Lung (tissue), 12 donors: ENCODE measurements around the gene POU5F2. TPM values are rescaled to one million over a fixed set of nuclear protein-coding genes. Genes with fewer than 3 reads are reported as not detected.

Experiments used
- ATAC-seq: fragments of 200-7000 bp; cut with Tn5 transposase; one replicate; pipeline ENCODE4 v1.9.1; 2020; ENCODE audit warnings: moderate number of reproducible peaks; ENCODE audit not compliant: insufficient read depth, low FRiP score
- DNase-seq, 3 donors: peaks; one replicate each; pipeline ENCODE4 v3.0.0-alpha.2; 2013 to 2017
- H3K27ac ChIP-seq, 2 donors: one replicate each; pipeline ENCODE4 v1.5.1; 2013; ENCODE audit warnings: mild to moderate bottlenecking in 2 of 2, moderate library complexity in 2 of 2, control low read depth in 1 of 2, inconsistent platforms in 1 of 2, low read depth in 1 of 2, low read length in 1 of 2
- H3K27me3 ChIP-seq, 3 donors: one replicate each; pipeline ENCODE4 v1.5.1; 2013; ENCODE audit warnings: low read length in 2 of 3; ENCODE audit not compliant: control insufficient read depth in 3 of 3, insufficient read depth in 3 of 3
- H3K36me3 ChIP-seq, 4 donors: one replicate each; pipeline ENCODE4 v1.5.1; 2013; ENCODE audit warnings: low read length in 4 of 4, mild to moderate bottlenecking in 1 of 4, moderate library complexity in 1 of 4; ENCODE audit not compliant: control insufficient read depth in 4 of 4, insufficient read depth in 4 of 4
- H3K4me1 ChIP-seq, 5 donors: one replicate each; pipeline ENCODE4 v1.5.1; 2013; ENCODE audit warnings: low read length in 5 of 5, mild to moderate bottlenecking in 2 of 5, moderate library complexity in 1 of 5; ENCODE audit not compliant: control insufficient read depth in 5 of 5, insufficient read depth in 5 of 5
- H3K4me3 ChIP-seq: one replicate; pipeline ENCODE4 v1.5.1; 2013; ENCODE audit warnings: mild to moderate bottlenecking, control low read depth, moderate library complexity
- H3K9ac ChIP-seq, 2 donors: one replicate each; pipeline ENCODE4 v1.5.1; 2013; ENCODE audit warnings: low read length in 2 of 2, control low read depth in 1 of 2; ENCODE audit not compliant: insufficient read depth in 1 of 2
- H3K9me3 ChIP-seq, 4 donors: one replicate each; pipeline ENCODE4 v1.5.1; 2013; ENCODE audit warnings: low read length in 3 of 4, mild to moderate bottlenecking in 1 of 4, moderate library complexity in 1 of 4; ENCODE audit not compliant: control insufficient read depth in 4 of 4, insufficient read depth in 3 of 4
- WGBS, 2 donors: extraction: QIAGEN DNeasy Blood & Tissue Kit; methylation state at CpG; one replicate each; pipeline ENCODE4 v1.1.7; 2013; 5-methylcytosine and 5-hydroxymethylcytosine counted together
- polyA plus RNA-seq, 2 donors: library from polyadenylated mRNA; stranded (reverse); fragments of 200-250 nt; gene quantifications; one replicate each; pipeline ENCODE4 v1.2.1, GENCODE V29; 2013
- total RNA-seq, 2 donors: library from RNA; depleted of rRNA in 1 of 2; stranded (reverse); fragments of >200 nt in 1 of 2; gene quantifications; one replicate each; pipeline ENCODE4 v1.2.1, GENCODE V29; 2014 to 2021
- TF ChIP-seq, protein P1 (sequence below): IDR thresholded peaks from 2 replicates; pipeline ENCODE4 v1.5.1; 2012; ENCODE audit warnings: mild to moderate bottlenecking; ENCODE audit errors: control extremely low read depth, extremely low read depth
- donor health status: control.
- donor health status: control.
- donor health status: Bipolar disorder and iron deficiency.
- donor health status: healthy.
- donor health status: DM: yes; HTN: yes; CAD: no.

Gene POU5F2
- total and polyA plus RNA-seq, 4 donors, result 0.02 to 8.6 (median 1.1) TPM

DNA sequence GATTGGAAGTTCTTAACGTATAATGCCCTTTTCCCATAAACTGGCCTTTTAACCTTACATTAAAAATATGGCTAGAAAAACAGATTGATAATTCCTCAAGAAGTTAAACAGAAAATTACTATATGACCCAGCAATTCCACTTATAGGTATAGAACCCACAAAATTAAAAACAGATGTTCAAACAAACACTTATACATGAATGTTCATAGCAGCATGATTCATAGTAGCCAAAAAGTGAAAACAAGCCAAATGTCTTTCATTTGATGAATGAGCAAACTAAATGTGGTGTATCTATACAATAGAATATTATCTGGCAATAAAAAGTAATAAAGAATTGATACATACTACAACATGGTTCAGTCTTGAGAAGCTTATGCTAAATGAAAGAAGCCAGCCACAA is 35.5 kb downstream of the POU5F2 start:
- H3K36me3 ChIP-seq, result no peaks in the 10 kb centered on the region
- no peaks in the 10 kb centered on the region for H3K9me3 ChIP-seq
- no peak overlapping the region for H3K4me3 ChIP-seq
- no peak overlapping the region for H3K9ac ChIP-seq
- H3K27ac ChIP-seq, result no peak overlapping the region
- ATAC-seq, result no peak
- H3K4me1 ChIP-seq, result peaks cover 0 to 10% (median 5%) of the 10 kb centered on the region in 5 donors
- TF ChIP-seq, protein P1, sequence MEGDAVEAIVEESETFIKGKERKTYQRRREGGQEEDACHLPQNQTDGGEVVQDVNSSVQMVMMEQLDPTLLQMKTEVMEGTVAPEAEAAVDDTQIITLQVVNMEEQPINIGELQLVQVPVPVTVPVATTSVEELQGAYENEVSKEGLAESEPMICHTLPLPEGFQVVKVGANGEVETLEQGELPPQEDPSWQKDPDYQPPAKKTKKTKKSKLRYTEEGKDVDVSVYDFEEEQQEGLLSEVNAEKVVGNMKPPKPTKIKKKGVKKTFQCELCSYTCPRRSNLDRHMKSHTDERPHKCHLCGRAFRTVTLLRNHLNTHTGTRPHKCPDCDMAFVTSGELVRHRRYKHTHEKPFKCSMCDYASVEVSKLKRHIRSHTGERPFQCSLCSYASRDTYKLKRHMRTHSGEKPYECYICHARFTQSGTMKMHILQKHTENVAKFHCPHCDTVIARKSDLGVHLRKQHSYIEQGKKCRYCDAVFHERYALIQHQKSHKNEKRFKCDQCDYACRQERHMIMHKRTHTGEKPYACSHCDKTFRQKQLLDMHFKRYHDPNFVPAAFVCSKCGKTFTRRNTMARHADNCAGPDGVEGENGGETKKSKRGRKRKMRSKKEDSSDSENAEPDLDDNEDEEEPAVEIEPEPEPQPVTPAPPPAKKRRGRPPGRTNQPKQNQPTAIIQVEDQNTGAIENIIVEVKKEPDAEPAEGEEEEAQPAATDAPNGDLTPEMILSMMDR, result no peak
- 94 to 100% methylated on average over 1 of the region's 1 CpG for WGBS, 2 donors
- no peak for DNase-seq
- H3K27me3 ChIP-seq, result no peaks in the 10 kb centered on the region

DNA sequence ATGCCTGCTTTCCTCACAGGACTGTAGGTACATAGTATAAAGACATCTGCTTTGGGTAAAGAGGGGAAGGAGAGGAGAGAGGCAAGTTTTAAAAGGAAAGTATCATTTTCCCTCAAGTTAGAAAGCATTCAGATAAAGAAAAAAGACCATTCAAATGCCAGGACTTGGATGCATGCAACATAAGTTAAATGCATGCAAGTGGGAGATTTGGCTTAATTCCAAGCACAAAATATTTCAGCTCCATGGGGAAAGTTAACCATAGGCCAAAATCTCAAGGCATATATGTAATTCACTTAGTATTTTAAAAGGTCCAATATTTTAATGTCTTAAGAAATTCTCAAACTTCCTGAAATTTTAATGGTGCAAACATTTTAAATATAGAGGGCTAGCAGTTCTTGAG is 36.4 kb downstream of the POU5F2 start:
- Histone ChIP-seq H3K4me1 (peaks cover 0 to 10% (median 5%) of the 10 kb centered on the region in 5 donors), H3K9ac (no peak overlapping the region), H3K36me3 (no peaks in the 10 kb centered on the region), H3K9me3 (no peaks in the 10 kb centered on the region), H3K4me3 (no peak overlapping the region), H3K27me3 (no peaks in the 10 kb centered on the region), H3K27ac (no peak overlapping the region)
- TF ChIP-seq, protein P1, result no peak
- no peak for ATAC-seq
- DNase-seq, result peak in 2 of 3 donors; percentile 90 to 92

DNA sequence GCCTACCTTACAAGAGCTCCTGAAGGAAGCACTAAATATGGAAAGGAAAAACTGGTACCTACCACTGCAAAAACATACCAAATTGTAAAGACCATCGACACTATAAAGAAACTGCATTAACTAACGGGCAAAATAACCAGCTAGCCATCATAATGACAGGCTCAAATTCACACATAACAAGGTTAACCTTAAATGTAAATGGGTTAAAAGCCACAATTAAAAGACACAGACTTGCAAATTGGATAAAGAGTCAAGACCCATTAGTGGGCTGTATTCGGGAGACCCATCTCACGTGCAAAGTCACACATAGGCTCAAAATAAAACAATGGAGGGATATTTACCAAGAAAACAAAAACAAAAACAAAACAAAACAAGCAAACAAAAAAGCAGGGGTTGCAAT is 49.4 kb downstream of the POU5F2 start:
- ATAC-seq (no peak), DNase-seq (no peak)
- Histone ChIP-seq H3K9ac (no peak overlapping the region), H3K27me3 (no peaks in the 10 kb centered on the region), H3K9me3 (peaks cover 0 to 6% (median 2%) of the 10 kb centered on the region in 4 donors), H3K36me3 (no peaks in the 10 kb centered on the region), H3K27ac (no peak overlapping the region), H3K4me1 (no peaks in the 10 kb centered on the region), H3K4me3 (no peak overlapping the region)
- WGBS, 2 donors, result 96 to 97% methylated on average over 4 of the region's 4 CpGs
- TF ChIP-seq, protein P1, result no peak

Other genes with a start within 250 kb of the POU5F2 start
- gene NR2F1-AS1, start 160.4 kb downstream of the POU5F2 start, total RNA-seq, result 10 to 100 TPM in 1 of 2 donors, 1 to 10 TPM in 1; 8.9 to 50.0 TPM
- 10 to 100 TPM in 1 of 2 donors, 1 to 10 TPM in 1; 3.6 to 12.9 TPM for gene NR2F1-AS1, start 160.4 kb downstream of the POU5F2 start, polyA plus RNA-seq
- 100 to 1,000 TPM in 1 of 2 donors, 10 to 100 TPM in 1; 57.3 to 104 TPM for gene NR2F1, start 158.4 kb downstream of the POU5F2 start, total RNA-seq
- 10 to 100 TPM; 15.2 to 59.3 TPM for gene NR2F1, start 158.4 kb downstream of the POU5F2 start, polyA plus RNA-seq